UCSD-AML1 (cell line): ENCODE measurements around the gene GNAZ.

Experiments used
- DNase-seq: peaks from one replicate; lab custom pipeline; 2025; ENCODE audit not compliant: unreplicated experiment; lab: John Stamatoyannopoulos, UW

Gene GNAZ

DNA sequence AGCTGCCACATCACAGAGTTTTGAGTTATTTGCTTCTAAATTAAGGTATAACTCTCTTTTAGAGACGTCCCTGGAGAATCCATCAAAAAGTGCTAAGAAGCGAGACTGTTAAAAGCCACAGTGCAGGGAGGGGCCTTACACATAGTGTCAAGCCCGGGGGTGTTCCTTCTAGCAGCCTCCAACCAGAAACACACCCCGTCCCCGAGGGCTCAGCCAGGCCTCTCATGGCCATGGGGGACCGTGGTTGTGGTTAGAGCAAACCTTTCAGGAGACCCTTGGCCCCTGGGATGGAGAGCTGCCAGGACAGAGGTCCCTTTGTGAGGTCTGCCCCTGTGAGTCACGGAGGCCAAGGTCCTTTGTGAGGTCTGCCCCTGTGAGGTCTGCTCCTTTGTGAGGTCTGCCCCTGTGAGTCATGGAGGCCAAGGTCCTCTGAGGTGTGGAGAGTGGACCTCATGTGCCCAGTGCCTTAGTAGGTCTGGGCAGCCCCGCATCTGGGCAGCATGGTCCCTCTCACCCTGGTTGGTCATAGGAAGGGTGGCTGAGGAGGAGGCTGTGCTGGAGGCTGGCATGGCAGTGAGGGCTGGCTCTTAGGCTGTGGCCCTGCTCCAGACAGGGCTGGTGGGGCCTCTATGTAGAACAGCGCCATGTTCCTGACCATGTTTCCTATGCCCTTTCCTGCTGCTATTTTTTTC, 5.4 kb downstream of the GNAZ start:
- DNase-seq, result no peak

DNA sequence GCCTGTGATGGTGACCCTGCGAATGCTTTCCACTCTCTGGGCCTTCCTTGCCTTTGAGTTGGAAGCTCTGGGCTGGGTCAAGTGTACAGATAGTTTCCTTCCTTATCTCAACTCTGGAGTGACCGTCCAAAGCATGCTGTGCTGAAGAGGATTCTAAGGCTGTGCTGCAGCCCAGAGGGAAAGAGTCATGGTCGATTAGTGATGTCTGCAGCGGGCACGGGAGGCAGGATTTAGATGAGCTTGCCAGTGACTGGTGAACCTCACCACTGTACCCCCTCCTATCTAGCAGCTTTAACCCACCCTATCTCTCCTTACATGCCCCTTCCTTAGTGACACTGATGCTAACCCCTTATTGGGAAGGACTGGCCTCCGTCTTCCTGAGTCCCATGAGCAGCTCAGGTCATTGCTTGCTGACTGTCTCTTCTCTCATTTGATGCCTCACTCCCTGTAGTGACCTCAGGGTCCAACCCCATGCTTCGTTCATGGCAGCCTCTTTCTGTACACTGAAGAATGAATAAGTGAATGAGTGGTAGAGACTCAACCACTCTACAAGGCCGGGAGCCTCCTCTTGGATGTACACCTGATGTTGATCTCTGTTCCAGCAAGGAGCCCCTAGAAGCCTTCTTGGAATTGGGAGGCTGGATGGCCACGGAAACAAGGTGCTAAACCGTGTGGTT, 6.7 kb downstream of the GNAZ start:
- DNase-seq, result no peak

DNA sequence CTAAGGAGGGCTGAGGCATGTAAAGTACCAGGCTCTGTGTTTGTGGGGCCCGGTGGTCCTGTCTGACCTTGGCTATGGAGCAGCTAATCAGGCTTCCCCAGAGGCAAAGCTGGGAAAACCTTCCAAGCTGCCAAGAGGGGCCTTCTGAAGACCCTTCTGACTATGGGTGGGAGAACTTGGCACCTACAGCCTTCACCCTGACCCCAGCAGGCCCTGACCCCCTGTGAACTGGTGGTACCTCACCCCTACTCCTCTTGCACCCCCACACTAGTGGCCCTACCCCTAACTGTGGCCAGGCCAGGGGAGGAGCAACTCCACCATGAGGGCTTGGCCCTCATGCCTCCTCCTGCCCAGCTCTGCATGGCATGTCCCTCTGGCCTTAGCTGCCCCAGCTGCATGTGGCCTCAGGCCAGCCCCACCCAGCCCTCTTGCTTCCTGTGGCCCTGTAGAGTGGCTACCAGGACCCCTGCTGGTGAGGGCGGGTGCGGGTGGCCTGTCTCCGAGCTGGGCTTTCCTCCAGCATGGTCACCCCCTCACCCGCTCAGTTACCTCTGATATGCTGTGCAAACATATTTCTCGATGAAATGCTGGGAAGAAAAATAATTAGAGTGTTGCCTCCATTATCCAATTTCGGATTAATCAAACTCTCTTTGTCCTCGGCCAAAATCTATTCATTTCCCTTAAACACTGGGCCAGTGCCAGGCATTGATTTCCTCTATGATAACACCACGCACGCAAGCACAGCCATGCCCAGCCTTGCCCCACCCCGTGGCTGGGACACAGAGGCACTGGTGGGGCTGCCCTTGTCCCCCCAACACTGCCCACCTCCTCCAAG, 7.5 kb downstream of the GNAZ start:
- DNase-seq, result no peak

DNA sequence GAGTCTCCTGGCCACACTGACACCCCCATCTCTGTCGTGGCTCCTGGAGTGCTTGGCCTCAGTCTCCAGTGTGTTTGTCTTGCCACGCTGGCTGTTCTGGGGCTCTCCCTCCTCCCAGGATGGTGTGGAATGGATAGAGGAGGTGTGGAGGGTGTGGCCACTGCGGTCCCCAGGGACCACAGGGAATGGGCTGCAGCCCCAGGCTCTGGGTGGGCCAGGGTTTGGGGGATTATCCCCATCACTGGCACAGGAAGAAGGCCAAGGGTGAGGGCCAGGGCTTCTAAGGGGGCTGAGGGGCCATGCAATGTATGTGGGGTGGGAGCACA, 8.1 kb downstream of the GNAZ start:
- no peak for DNase-seq

DNA sequence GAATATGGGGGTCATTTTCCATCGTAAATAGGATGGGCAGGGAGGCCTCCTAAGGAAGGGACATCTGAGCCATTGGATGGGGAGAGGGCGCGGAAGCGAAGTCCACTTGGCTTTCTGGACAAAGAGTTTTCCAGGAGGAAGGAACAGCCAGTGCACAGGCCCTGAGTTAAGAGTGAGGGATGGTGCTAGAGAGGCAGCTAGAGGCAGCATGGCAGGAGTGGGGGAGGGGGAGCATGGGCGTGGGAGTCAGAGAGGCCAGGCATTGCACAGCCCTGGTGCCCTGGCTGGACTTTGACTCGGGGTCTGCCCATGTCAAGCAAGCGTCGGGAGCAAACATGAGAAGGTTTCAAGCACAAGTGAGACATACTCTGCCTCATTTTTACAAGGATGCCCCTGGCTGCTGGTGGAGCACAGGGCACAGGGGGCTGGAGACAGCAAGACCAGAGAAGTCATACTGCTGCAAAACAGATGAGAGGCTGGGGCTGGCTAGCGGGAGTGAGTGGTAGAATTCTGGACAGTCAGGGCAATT, 9.0 kb downstream of the GNAZ start:
- DNase-seq, result no peak

DNA sequence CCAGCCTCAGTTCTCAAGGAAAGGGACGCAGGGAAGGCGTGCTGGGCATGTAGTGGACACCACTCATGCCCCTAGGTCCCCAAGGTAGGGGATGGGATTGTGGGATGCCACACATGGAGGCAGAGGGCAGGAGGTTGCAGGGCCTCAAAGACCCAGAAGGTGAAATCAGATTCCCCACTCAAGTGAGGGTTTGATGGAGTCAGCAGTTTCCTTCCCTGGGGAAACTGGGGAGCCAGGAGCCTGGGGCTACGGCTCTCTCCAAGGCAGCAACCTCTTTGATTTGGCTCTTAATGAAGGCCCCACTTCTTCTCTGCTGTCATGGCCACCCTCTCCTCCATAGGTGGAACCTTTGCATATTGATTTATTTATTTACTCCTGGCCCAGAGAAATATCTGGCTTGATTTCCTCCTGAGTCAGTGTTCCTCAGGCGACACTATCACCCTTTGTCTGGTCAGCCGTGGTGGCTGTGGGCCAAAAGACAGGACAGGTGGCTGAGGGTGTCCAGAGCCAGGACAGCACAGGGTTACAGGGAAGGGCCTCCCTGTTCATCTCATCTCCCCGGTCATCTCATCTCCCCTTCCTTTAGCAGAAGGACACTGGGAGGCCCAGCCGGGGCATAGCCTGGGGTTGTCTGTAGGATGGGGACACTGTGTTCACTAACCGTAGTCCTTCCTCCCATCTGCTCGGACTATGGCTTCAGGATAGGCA, 9.6 kb downstream of the GNAZ start:
- no peak for DNase-seq

DNA sequence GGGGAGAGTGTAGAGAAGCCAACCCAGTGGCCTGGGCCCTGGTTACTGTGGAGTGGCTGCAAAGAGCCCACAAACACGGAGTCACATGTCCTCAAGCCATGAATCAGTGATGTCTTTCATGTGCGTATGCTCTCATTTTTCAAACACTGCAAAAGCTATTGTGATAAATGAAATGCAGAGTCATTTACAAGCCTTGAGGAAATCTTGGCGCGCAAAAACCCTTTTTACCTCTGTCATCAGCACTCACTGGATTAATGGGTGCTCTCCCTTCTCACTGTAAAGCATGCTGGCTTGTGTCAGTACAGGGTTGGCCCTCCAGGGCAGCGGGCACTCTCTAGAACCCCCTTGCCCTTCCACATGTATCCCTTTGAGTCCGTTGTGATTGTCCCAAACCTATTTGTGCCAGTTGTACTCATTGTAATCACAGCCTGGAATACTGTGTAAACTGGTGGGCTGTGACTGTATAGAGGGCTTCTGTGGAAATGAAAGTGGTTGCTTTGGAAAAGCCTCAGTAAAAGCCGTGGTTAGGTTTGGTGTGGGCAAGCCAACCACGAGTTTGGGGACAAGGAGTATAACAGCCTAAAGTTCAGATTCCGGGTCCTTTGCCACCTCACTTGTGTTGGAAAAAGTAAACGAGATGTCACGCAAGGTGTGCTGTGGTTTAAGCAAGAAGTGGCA, 10.4 kb downstream of the GNAZ start:
- no peak for DNase-seq

DNA sequence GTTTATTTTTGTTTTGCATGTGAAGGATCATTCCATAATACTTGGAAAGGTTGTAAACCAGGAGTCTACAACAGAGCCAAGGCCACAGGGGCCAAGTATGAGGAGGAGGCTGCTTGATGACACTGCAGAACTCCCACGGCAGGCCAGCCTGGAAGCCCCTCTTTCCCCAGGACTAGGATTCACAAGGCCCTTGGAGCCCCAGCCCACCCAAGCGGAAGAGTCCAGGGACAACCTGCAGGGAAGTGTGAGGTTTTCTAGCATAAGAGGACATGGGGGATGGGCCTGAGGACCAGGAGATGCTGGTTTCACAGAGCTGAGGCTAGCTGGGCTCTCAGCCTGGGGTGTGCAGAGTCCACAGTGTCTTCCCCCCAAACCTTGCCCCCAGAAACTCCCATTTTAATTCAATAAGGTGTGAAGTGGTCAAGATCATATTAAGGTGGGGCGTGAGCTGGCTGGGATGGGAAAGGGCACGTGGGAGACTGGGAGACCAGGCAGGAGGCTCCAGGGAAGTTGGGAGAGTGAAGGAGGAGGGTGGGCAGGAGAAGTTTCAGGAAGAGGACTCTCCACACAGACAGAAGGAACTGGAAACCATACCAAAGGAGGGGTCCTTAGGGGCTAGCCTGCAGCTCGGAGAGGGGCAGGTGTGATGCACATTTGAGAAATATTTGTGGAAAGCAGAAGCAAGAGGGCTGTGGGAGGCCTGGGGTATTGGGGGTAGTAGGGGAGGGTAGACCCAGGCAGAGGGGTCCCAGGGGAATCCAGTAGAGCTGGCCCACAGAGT, 12.4 kb downstream of the GNAZ start:
- no peak for DNase-seq

DNA sequence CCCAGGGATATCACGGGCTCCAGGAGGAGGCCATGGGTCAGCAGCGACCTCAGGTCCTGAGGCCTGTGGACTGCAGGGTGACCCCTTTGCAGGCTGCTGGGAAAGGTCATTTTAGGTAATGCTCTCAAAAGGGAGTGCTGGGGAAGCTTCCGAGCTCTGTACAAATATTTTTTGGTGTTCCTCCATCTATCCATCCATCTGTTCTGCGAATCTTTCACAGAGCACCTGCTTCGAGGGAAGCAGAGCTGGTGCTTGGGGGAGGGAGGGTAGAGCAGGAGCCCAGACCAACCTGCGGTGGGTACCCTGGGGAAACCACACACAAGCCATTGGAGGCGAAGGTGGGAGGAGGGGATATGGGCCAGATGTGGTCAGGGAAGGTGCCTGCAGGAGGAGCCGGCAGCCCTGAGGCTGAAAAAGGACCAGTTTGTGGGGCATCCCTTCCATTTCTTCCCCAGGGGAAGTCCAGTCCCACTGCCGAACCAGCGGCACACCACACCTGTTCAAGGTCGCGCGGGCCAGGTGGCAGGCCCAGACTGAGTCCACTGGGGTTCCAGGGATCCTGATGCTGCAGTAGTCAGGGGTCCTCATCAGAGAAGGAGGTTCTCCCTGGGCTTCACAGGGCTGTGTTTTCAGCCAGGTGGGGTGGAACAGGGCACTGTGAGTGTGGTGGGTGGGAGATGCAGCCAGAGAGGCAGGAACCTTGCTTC, 13.1 kb downstream of the GNAZ start:
- no peak for DNase-seq

DNA sequence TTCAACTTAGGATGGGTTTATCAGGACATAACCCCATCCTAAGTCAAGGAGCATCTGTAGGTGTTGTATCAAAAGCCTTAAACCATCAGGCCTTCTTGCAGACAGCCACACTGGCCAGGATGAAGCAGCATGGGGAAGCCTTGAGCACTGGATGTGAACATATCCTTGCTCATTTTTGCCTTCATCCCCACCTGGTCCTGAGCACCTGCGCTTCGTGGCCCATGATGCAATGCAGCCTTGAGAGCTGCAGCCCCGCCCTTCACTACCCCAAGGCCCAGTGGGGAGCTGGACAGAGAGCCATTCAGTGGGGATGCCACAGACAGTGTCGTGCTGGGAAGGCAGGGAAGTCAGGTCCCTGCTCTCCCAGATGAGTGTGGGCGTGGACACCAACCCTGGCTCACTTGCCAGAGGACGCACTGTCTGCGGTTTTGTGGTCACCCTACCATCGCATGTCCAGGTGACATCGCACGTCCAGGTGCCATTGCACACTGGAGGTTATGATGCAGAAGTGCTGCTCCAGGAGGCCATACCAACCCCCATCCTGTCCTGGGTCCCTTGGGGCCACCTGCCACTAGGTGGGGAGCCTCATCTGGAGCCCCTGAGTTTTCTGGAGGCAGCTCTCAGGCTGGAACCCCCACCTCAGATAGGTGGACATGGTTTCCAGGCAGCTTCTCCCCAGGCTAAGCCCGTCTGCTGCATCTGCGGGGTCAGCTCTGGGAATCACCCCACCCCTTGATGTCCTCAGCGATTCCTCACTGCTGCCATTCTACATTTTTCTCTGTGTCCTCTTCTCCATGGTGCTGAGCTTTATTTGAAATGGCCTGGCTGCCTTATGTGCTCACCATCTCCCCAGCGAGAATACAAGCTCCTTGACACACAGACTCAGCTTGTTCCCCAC, 14.4 kb downstream of the GNAZ start:
- no peak for DNase-seq

DNA sequence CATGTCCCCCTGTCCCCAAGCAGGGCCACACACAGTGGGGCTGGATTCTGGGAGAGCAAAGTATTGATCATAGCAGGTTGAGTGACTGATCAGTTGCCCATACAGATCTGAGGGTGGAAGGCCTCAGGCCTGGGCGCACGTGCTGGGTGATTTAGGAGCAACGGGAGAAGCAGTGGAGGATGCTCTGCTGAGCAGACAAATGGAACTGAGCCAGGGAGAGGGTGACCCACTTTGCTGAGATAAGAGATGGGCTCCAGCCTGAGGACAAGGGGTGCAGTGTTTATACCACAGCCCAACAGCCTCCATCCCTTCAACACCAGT, 15.0 kb downstream of the GNAZ start:
- DNase-seq, result no peak

DNA sequence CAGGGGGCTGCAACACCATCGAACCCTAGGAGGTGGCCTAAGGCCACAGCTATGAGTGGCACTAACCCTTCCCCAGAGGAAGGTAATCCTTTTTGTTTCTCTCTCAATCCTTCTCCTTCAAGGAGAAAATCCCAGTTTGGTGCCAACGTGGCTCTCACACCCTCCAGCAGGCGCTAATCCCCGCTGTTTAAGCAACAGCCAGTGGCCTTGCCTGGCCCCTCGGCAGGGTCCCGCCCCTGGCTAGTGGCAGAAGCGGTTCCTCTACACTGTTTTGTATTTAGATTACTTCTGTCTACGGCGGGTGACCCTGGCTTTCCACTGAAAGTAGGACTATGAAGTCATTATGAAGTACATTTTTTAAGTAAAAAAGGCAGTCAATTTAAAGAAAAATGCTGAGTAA, 15.5 kb downstream of the GNAZ start:
- no peak for DNase-seq

DNA sequence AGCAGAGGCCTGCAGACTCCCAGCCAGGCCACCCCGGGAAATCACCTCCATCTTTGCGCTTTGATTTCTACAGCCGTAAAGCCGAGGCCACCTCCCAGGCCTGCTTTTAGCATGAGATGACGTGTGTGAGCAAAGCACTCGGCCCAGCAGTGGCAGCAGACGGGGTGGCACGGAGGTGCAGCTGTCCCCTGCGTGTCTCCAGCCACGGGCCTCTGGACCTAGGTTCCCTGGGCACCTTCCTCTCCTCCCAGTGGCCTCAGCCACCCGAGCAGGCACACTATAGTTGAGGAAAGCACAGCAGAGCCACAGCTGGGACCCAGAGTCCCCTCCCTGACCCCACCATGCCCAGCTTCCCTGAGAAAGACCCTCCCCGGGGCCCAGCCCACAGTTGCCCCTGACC, 15.9 kb downstream of the GNAZ start:
- DNase-seq, result no peak

DNA sequence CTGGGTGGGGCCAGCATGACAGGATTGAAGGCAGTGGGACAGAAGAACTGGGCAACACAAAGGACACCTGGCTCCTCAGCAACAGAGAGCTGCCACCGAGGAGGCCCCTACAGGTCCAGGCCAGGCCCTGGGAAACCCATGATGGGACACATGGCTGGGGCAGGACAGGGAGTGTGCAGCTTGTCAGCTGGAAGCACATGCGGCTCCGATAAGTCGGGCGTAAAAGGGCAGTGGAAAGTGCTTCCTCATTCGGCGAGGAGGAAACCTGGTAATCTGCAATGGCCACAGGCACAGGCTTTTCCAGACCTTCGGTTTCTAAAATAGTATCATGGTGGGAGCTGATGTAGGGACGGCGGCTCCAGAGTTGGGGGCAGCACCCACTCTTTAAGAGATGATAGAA, 16.5 kb downstream of the GNAZ start:
- peak; percentile 71 for DNase-seq

DNA sequence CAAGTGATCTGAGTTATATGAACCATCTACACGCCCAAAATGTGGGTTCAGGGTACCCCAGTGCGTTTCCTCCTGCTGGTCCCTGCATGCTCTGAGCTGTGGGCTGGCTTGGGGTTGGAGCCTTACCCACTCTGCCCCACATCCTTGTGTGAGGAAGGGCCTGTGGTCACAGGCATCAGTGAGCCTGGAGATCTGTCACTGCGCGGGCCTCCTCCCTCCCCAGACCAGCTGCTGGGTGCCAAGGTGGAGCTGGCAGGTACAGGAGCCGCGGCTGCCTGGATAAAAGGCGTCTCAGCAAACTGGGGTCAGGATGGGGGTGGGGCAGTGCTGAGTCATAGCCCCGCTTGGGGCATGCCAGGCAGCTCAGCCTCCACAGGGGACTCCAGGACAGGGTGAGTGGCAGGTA, 17.9 kb downstream of the GNAZ start:
- DNase-seq, result peak; percentile 33

DNA sequence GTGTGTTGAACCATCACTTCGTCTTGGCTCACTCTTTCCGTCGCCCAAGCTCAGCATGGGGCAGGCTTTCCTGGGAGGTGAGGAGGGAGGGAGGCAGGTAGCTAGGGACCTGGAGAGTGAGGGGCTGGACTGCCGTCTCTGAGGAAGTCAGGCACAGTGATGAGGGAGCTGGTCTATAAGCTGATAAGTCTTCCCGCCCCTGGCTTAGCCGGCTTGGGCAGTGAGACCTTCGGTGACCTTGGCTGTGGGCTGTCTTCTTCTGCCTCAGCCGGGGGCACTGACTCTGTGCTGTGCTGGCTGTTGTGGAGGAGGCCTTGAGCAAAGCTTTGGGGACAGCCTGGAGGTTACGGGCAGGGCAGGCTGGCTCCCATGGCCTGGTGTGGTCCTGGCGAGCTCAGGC, 18.7 kb downstream of the GNAZ start:
- DNase-seq, result no peak

DNA sequence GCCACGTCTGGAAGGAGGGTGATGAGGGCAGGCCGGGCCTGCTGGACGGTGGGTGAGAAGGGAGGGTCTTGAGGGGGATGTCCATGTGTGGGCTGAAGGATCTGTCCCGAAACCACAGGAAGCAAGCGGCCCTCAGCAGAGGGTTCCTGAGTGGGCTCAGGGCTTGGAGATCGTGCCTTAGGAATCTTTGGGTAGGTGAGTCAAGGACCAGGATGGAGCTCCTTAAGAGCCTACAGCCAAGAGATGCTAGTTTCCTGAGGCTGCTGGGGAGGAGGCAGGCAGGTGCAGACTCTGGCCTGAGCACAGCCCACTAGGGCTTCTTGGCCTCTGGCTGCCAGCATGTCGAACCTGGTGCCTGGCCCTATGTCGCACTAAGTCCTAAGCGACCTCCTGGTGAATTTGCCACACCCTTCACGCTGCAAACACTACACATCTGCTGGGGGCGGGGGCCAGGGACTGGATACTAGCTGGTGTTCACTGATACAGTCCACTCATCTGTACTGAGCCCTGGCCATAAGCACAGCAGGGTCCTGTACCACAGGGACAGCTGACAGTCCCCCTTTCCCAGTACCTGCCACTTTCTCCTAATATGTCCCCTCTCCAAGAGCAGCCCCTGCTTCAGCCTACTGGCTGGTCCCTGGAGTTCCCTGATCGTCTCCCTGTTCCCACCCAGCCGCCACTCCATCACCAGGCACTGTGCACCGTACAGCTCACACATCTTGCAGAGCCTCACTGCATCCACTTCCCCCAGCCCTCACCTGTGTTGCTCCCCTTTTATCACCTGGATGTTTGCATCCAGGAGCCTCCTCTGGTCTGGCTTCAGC, 19.5 kb downstream of the GNAZ start:
- DNase-seq, result no peak

DNA sequence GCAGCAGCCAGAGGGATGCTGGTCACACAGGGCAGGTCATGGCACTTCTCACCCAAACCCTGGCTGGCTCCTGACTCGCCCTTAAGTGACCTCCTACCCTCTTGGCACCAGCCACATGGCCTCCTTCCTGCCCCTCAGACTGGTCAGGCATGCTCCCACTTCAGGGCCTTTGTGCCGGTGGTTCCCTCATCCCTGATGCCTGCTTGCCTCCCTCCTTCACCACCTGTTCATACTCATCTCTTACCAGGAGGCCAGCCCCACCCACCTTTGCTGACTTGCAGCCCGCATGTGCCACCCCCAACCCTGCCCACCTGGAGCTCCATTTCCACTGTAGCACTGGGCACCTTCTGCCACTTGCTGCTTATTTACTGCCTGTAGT, 20.1 kb downstream of the GNAZ start:
- DNase-seq, result no peak
